PC-3 (cell line): Measurements from ENCODE around the gene TMEM232.

Source experiments
- CTCF ChIP-seq: fragments of 300-600 bp; sonication (generic); conservative IDR thresholded peaks from 2 replicates; pipeline ENCODE4 v1.5.1; 2017; ENCODE audit warnings: antibody characterized with exemption, low read depth, mild to moderate bottlenecking, low read length
- EZH2phosphoT487 ChIP-seq: fragments of 300-600 bp; sonication (generic); IDR thresholded peaks from 2 replicates; pipeline ENCODE4 v1.6.1; 2018; ENCODE audit warnings: mild to moderate bottlenecking, antibody characterized with exemption, low read length, borderline replicate concordance

- TF ChIP-seq CTCF (no peak), EZH2phosphoT487 (no peak)
Measured at GRCh38 chr5:110735556-110735955, 9.1 kb upstream of the TMEM232 start.
